Right kidney (tissue), 1 donor: ENCODE data around the gene SRSF5.
"Not testable (repeated sequence)": the region's sequence is repeated elsewhere in the genome, so short reads cannot be mapped to it uniquely, and the experiment has no call there.

Experiments used
- DNase-seq: peaks from one replicate; pipeline ENCODE4 v3.0.0-alpha.2; 2016

SRSF5 gene

DNA sequence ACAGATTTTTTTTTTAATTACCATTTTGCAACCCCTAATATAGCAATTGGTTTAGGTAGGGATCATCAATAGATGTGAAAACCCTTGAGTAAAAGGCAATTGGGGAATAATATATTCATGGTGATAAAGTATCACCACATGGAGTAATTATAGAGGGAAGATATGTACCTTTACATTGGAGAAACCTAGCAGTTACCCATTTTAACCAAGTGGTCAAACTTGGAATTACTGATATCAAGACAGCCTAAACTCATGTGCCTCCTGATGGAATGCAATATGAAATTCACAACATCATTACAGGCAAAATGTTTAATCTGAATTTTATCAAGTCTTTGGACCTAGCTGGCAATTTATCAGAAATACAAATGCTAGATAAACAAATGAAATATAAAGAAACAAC lies 36.8 kb downstream of the SRSF5 start:
- no peak for DNase-seq

DNA sequence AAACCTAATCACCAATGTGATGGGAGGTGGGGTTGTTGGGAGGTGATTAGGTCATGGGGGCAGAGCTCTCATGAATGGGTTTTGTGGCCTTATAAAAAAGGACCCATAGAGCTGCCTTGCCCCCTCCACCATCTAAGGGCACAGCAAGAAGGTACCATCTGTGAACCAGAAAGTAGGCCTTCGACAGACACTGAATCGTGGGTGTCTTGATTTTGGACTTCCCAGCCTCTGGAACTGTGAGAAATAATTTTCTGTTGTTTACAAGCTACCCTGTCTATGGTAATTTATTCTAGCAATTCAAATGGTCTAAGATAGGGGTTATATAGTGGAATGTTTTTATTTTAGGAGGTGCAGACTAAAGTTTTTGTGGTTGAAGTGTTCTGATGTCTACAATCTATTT lies 38.0 kb downstream of the SRSF5 start:
- DNase-seq: no peak

- no peak for DNase-seq
Measured at GRCh38 chr14:69807192-69807591, 40.2 kb downstream of the SRSF5 start.

- DNase-seq: no peak
Measured at GRCh38 chr14:69808919-69809808, 42.2 kb downstream of the SRSF5 start.

GRCh38 chr14:69811227-69811867 lies 44.4 kb downstream of the SRSF5 start:
- DNase-seq: no peak

- DNase-seq: no peak
Measured at GRCh38 chr14:69811868-69812252, 44.9 kb downstream of the SRSF5 start.

GRCh38 chr14:69812711-69813110 lies 45.8 kb downstream of the SRSF5 start:
- no peak for DNase-seq

DNA sequence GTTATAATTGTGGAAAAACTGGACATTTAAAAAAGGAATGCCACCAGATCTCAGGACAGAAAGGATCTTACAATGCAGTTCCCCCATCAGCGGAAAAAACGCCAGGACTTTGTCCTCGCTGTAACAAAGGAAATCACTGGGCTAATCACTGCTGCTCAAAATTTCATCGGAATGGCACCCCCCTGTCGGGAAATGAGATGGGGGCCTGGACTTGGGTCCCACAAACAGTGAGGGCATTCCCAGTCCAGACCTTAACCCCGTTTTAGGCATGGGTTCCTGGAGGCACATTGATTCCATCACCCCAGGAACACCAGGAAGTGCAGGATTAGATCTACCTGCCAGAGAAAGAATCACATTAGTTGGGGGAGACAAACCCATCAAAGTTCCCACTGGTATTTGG lies 46.4 kb downstream of the SRSF5 start:
- DNase-seq: not testable (repeated sequence)

DNA sequence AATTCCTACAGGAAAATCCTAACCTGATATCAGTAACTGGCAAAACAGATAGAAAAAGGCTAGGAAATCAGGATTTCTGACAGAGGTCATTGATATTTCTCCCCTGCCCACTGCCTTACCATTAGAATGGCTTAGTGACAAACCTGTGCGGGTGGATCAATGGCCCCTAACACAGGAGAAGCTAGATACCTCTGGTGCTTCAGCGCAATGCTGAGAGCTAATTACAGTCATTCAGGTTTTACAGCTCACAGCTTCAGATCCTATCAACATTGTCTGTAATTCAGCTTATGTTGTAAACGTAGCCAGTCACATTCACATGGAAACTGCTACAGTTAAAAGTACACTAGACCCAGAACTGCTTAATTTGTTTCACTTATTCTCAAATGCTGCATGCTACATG lies 47.5 kb downstream of the SRSF5 start:
- no peak for DNase-seq

GRCh38 chr14:69815556-69815955 lies 48.6 kb downstream of the SRSF5 start:
- DNase-seq: no peak

DNA sequence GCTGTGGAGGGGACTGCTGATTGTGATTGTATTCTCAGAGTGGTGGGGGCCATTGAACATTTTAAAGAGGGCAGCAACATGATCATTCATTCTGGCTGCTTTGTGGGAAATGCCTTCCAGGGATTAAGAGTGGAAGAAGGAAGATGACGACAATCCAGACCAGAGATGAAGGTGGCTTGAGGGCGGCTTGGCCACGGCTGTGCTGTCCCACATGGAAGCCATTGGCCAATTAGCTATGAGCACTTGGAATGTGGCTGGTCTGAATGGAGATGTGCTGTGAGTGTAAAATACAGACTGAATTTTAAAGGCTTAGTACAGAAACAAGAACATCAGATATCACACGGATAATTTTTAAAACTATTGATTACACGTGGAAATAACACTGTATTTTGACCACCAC lies 49.3 kb downstream of the SRSF5 start:
- no peak for DNase-seq

DNA sequence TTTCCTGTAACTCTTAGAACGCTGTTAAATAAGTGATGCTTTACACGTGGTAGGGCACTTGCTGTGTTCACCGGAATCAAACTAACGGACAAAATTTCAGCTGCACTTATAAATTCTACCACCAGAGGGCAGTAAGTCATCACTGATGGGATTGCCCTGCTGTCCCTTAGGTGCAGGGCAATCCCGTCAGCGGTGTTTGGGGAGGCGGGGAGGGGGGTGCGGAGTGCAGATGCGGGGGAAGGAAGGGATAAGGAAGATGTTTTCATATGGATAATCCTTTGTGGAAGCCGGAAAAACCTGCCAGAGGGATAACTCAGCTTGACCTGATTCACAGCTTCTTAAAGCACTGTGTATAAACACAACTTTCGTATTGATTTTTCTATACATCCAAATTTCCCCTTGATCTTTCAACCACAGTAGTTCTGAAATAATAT lies 51.8 kb downstream of the SRSF5 start:
- DNase-seq: peak; percentile 38

GRCh38 chr14:69819607-69820006 lies 52.7 kb downstream of the SRSF5 start:
- DNase-seq: peak; percentile 4

DNA sequence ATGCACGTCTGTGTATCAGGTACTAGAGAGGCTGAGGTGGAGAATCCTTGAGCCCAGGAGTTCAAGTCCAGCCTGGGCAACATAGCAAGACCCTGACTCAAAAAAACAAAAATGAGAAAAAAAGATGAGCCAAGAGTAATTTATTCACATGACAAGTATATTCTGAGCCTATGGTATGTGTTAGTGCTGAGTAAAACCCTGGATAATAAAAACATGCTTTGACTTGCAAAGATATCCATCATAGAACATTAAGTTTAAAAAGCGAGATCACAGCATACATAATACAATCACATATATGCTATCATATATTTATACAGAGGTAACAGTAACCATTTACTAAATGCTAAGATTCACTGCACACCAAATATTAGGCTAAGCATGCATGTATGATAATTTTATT lies 54.0 kb downstream of the SRSF5 start:
- DNase-seq: no peak
